HepG2 (cell line): ENCODE measurements around the gene GGA2. TPM values are rescaled to one million over a fixed set of nuclear protein-coding genes. Genes with fewer than 3 reads are reported as not detected.

Source experiments
- ATAC-seq: fragments of 200-7000 bp; cut with Tn5 transposase; 3 replicates; pipeline ENCODE4 v1.9.1; 2020; ENCODE audit warnings: mild to moderate bottlenecking, moderate library complexity
- BruUV-seq: library from RNA; stranded (reverse); fragments of 400-500 nt; replicated peaks from 2 replicates; lab custom pipeline; 2021; lab: Mats Ljungman, UMichigan
- CTCF ChIA-PET: fragments of 300-600 bp; formaldehyde crosslinking; extraction: SDS; loops from one replicate; lab custom pipeline; 2021; ENCODE audit warnings: low total read pairs, inconsistent platforms, low intra/inter-chr PET ratio; lab: Yijun Ruan, JAX
- POLR2A ChIA-PET: fragments of 350-600 bp; sonication (Branson Sonifier 250); formaldehyde crosslinking; loops from one replicate; lab custom pipeline; 2020; ENCODE audit warnings: antibody characterized with exemption, inconsistent platforms; lab: Yijun Ruan, JAX
- DNase-seq: peaks from one replicate; pipeline ENCODE4 v3.0.0-alpha.2; 2015; ENCODE audit warnings: low spot score
- FAIRE-seq: peaks from 3 replicates; lab custom pipeline; 2011; peaks lifted over from hg19 to GRCh38; lab: Jason Lieb, UNC
- H2AFZ ChIP-seq: one replicate; pipeline ENCODE4 v1.6.1; 2011; ENCODE audit warnings: low read length, inconsistent platforms
- H3K27ac ChIP-seq: fragments of 300-600 bp; 3 replicates; pipeline ENCODE4 v1.8.0; 2011; ENCODE audit warnings: mixed run types, mild to moderate bottlenecking, mixed read lengths, low read length, inconsistent platforms; ENCODE audit not compliant: insufficient read depth; ENCODE audit errors: extremely low read length
- H3K27me3 ChIP-seq, 2 experiments: fragments of 200-600 bp in 1 of 2; 2 replicates in 1 of 2; 3 replicates in 1 of 2; pipeline versions ENCODE4 v1.6.0 to v1.8.0; 2011; ENCODE audit warnings: low read length in 2 of 2, mild to moderate bottlenecking in 2 of 2, moderate library complexity in 2 of 2, inconsistent platforms in 1 of 2; ENCODE audit not compliant: insufficient read depth in 2 of 2, control insufficient read depth in 1 of 2
- H3K36me3 ChIP-seq, 2 experiments: fragments of 200-600 bp in 1 of 2; replicated peaks in 1 of 2; 2 replicates in 1 of 2; 3 replicates in 1 of 2; pipeline versions ENCODE4 v1.5.1 to v1.8.0; 2011; ENCODE audit warnings: low read length in 2 of 2, inconsistent platforms in 1 of 2; ENCODE audit not compliant: insufficient read depth in 2 of 2, control insufficient read depth in 1 of 2
- H3K4me1 ChIP-seq: 2 replicates; pipeline ENCODE4 v1.5.1; 2012; ENCODE audit warnings: low read length, inconsistent platforms; ENCODE audit not compliant: insufficient read depth
- H3K4me2 ChIP-seq: 2 replicates; pipeline ENCODE4 v1.6.0; 2011; ENCODE audit warnings: low read depth, low read length, inconsistent platforms
- H3K4me3 ChIP-seq, 3 experiments: fragments of 200-600 bp in 1 of 3; sonication (generic), shearing (Covaris generic) in 1 of 3; replicated peaks in 1 of 3; 2 replicates each; pipeline ENCODE4 v1.5.1; 2011 to 2016; ENCODE audit warnings: low read length in 3 of 3, inconsistent platforms in 2 of 3, low read depth in 2 of 3, mild to moderate bottlenecking in 2 of 3, control low read depth in 1 of 3, mixed read lengths in 1 of 3; ENCODE audit not compliant: insufficient read depth in 1 of 3
- H3K79me2 ChIP-seq: one replicate; pipeline ENCODE4 v1.6.1; 2011; ENCODE audit warnings: low read length, inconsistent platforms; ENCODE audit not compliant: insufficient read depth
- H3K9ac ChIP-seq: 2 replicates; pipeline ENCODE4 v1.6.0; 2011; ENCODE audit warnings: mild to moderate bottlenecking, low read depth, low read length, inconsistent platforms; ENCODE audit not compliant: insufficient read depth
- H3K9me3 ChIP-seq: 2 replicates; pipeline ENCODE4 v1.5.1; 2012; ENCODE audit warnings: mild to moderate bottlenecking, low read length
- H4K20me1 ChIP-seq: 2 replicates; pipeline ENCODE4 v1.6.0; 2011; ENCODE audit warnings: inconsistent platforms, mild to moderate bottlenecking, low read length, moderate library complexity; ENCODE audit not compliant: insufficient read depth
- EZH2 ChIP-seq: conservative IDR thresholded peaks from 2 replicates; pipeline ENCODE4 v1.6.1; 2012; ENCODE audit warnings: mild to moderate bottlenecking, low read depth, low read length, moderate library complexity
- GATAD2A ChIP-seq: IDR thresholded peaks from 2 replicates; pipeline ENCODE4 v1.6.1; 2016
- KDM4B ChIP-seq: sonication (generic); formaldehyde crosslinking; IDR thresholded peaks from 2 replicates; pipeline ENCODE4 v1.4.0; 2020; ENCODE audit warnings: missing genetic modification reagents
- YEATS2 ChIP-seq: sonication (generic); formaldehyde crosslinking; IDR thresholded peaks from 2 replicates; pipeline ENCODE4 v1.4.0; 2020; ENCODE audit warnings: missing genetic modification reagents, borderline replicate concordance
- ZNF34 ChIP-seq: sonication (generic); formaldehyde crosslinking; IDR thresholded peaks from 2 replicates; pipeline ENCODE4 v1.4.0; 2020; ENCODE audit warnings: mild to moderate bottlenecking, missing genetic modification reagents, borderline replicate concordance
- WGBS: methylation state at CpG from one replicate; pipeline ENCODE4 v1.1.6; 2017; ENCODE audit warnings: low lambda C conversion rate; 5-methylcytosine and 5-hydroxymethylcytosine counted together
- in situ Hi-C: cut with HindIII; loops from 2 replicates; pipeline ENCODE4 v1.10.0; 2017; ENCODE audit warnings: low pct_unique_long_range_greater_than_20kb; ENCODE audit not compliant: extremely low pct_ligation_motif_present
- intact Hi-C: fragments of 100-400 bp; cut with micrococcal nuclease; formaldehyde crosslinking; loops from one replicate; pipeline ENCODE4 v1.10.0; 2022; ENCODE audit not compliant: unreplicated experiment
- polyA plus RNA-seq, 8 experiments: library from polyadenylated mRNA; depleted of rRNA in 3 of 8; stranded (reverse) in 7 of 8; unstranded in 1 of 8; fragments of >200 nt; fragmentation: Illumina TruSeq in 4 of 8; extraction: Trizol in 4 of 8; gene quantifications; 2 replicates each; pipeline versions ENCODE4 v1.2.1 to v1.2.3, GENCODE V29; 2011 to 2016; ENCODE audit warnings: low read depth in 4 of 8, missing spikeins in 1 of 8, mixed read lengths in 1 of 8; ENCODE audit not compliant: insufficient read depth in 1 of 8
- total RNA-seq, 5 experiments: library from RNA; depleted of rRNA; stranded (reverse); fragments of >200 nt; fragmentation: Illumina TruSeq; extraction: Trizol; gene quantifications; 2 replicates each; pipeline ENCODE4 v1.2.3, GENCODE V29; 2016; ENCODE audit warnings: low read depth in 1 of 5
- TF ChIP-seq, protein P1 (sequence below): sonication (generic); formaldehyde crosslinking; conservative IDR thresholded peaks from 2 replicates; pipeline ENCODE4 v1.4.0; 2020; ENCODE audit warnings: missing genetic modification reagents
- TF ChIP-seq, protein P2 (sequence below): sonication (generic); formaldehyde crosslinking; IDR thresholded peaks from 2 replicates; pipeline ENCODE4 v1.5.1; 2020; ENCODE audit warnings: mild to moderate bottlenecking, moderate library complexity, missing genetic modification reagents
- TF ChIP-seq, protein P3 (sequence below): sonication (generic); formaldehyde crosslinking; IDR thresholded peaks from 2 replicates; pipeline ENCODE4 v1.9.0; 2022; ENCODE audit warnings: low read depth, missing genetic modification reagents
- TF ChIP-seq, protein P4 (sequence below): sonication (generic); formaldehyde crosslinking; IDR thresholded peaks from 2 replicates; pipeline ENCODE4 v1.4.0; 2020; ENCODE audit warnings: missing genetic modification reagents
- TF ChIP-seq, protein P5 (sequence below): sonication (generic); formaldehyde crosslinking; IDR thresholded peaks from 2 replicates; pipeline ENCODE4 v1.8.0; 2022; ENCODE audit warnings: missing genetic modification reagents, mild to moderate bottlenecking, moderate library complexity, borderline replicate concordance
- TF ChIP-seq, protein P6 (sequence below): sonication (generic); formaldehyde crosslinking; IDR thresholded peaks from 2 replicates; pipeline ENCODE4 v1.4.0; 2020; ENCODE audit warnings: missing genetic modification reagents, low read depth, mild to moderate bottlenecking, borderline replicate concordance

Gene GGA2
- total and polyA plus RNA-seq, 2 of the 13 experiments (the other 11 are each of a cell fraction or from before 2014, with no cell fraction given) = 51.5 to 69.8 TPM

DNA sequence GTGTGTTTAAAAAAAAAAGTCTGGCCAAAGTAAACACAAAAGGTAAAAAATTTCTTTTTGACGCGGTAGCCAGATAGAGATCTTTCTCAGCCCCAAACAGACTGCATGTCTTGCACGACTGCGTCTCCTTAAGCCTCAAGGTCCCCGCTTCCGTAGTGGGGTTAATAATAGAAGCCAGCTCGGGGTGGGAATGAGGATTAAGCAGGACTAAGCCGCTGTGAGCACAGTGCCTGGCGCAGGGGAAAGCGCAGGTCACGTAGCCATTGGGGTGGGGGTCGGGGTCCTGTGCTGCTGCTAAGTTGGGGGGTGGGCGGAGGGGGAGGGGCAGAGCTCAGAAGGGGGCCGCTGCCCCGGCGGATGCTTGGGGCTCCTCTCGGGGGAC, 521 bp downstream of the GGA2 start (continued):
- TF ChIP-seq KDM4B (CRISPR knock-in tag) = 0 out of 2 replicates have a peak, but pooled peaks have one; percentile 24
- TF ChIP-seq GATAD2A (CRISPR knock-in tag) = no peak
- TF ChIP-seq, protein P1, sequence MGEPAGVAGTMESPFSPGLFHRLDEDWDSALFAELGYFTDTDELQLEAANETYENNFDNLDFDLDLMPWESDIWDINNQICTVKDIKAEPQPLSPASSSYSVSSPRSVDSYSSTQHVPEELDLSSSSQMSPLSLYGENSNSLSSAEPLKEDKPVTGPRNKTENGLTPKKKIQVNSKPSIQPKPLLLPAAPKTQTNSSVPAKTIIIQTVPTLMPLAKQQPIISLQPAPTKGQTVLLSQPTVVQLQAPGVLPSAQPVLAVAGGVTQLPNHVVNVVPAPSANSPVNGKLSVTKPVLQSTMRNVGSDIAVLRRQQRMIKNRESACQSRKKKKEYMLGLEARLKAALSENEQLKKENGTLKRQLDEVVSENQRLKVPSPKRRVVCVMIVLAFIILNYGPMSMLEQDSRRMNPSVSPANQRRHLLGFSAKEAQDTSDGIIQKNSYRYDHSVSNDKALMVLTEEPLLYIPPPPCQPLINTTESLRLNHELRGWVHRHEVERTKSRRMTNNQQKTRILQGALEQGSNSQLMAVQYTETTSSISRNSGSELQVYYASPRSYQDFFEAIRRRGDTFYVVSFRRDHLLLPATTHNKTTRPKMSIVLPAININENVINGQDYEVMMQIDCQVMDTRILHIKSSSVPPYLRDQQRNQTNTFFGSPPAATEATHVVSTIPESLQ (CRISPR knock-in tag) = no peak
- TF ChIP-seq ZNF34 (CRISPR knock-in tag) = 0 out of 2 replicates have a peak, but pooled peaks have one; percentile 11
- no peak for TF ChIP-seq EZH2
- TF ChIP-seq, all 625 proteins: peak for 10

DNA sequence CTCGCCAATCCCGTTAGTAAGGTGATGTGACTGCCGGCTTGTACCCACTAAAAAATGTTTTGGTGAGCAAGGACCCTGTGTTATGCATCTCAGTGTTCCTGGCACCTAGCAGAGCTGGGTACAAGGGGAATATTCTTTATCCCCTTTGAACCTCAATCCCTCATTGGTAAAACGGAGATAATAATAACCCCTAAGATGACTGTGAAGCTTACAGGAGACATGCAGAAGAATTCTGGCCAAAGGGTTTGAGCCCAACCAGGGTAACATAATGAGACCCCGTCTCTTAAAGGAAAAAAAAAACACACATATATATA, 896 bp downstream of the GGA2 start:
- no peak for DNase-seq
- Histone ChIP-seq H2AFZ (no peak overlapping the region), H3K36me3 (0 out of 5 replicates have a peak, but pooled peaks cover 0 to 17% of the 10 kb centered on the region in 2 experiments), H3K9me3 (no peaks in the 10 kb centered on the region), H3K9ac (peak overlapping the region; percentile 96), H3K27ac (peak overlapping the region; percentile 74), H3K27me3 (no peaks in the 10 kb centered on the region; a peak in 1 of 5 replicates), H3K4me1 (peaks cover 81% of the 10 kb centered on the region), H3K4me2 (peak overlapping the region; percentile 98), H3K79me2 (peaks cover 57% of the 10 kb centered on the region), H4K20me1 (peaks cover 46% of the 10 kb centered on the region), H3K4me3 (peak overlapping the region; percentile 75 to 92 (median 91))
- under 1% methylated on average over 5 of the region's 5 CpGs for WGBS
- FAIRE-seq = no peak
- intact Hi-C loops (loop anchor here (2.0 kb wide), 1 partner anchor 31 kb away; no protein-coding TSS in a partner anchor), in situ Hi-C loops (no loop called here)
- POLR2A ChIA-PET = interaction anchor here (0.8 to 2.8 kb wide), 7 partner anchors 10 to 135 kb away, joined by 3 to 24 read pairs (median 5); partner anchors contain the start of genes EARS2 and UBFD1
- TSS peak; percentile 59 for BruUV-seq
- ATAC-seq = no peak; the same call in 1 of the 3 replicates
- CTCF ChIA-PET = no interaction called here
- TF ChIP-seq, protein P2, sequence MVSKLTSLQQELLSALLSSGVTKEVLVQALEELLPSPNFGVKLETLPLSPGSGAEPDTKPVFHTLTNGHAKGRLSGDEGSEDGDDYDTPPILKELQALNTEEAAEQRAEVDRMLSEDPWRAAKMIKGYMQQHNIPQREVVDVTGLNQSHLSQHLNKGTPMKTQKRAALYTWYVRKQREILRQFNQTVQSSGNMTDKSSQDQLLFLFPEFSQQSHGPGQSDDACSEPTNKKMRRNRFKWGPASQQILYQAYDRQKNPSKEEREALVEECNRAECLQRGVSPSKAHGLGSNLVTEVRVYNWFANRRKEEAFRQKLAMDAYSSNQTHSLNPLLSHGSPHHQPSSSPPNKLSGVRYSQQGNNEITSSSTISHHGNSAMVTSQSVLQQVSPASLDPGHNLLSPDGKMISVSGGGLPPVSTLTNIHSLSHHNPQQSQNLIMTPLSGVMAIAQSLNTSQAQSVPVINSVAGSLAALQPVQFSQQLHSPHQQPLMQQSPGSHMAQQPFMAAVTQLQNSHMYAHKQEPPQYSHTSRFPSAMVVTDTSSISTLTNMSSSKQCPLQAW (CRISPR knock-in tag) = 0 out of 2 replicates have a peak, but pooled peaks have one; percentile 27
- TF ChIP-seq, protein P3, sequence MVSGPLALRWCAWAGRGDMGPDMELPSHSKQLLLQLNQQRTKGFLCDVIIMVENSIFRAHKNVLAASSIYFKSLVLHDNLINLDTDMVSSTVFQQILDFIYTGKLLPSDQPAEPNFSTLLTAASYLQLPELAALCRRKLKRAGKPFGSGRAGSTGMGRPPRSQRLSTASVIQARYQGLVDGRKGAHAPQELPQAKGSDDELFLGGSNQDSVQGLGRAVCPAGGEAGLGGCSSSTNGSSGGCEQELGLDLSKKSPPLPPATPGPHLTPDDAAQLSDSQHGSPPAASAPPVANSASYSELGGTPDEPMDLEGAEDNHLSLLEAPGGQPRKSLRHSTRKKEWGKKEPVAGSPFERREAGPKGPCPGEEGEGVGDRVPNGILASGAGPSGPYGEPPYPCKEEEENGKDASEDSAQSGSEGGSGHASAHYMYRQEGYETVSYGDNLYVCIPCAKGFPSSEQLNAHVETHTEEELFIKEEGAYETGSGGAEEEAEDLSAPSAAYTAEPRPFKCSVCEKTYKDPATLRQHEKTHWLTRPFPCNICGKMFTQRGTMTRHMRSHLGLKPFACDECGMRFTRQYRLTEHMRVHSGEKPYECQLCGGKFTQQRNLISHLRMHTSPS (CRISPR knock-in tag) = no peak
- TF ChIP-seq, protein P4, sequence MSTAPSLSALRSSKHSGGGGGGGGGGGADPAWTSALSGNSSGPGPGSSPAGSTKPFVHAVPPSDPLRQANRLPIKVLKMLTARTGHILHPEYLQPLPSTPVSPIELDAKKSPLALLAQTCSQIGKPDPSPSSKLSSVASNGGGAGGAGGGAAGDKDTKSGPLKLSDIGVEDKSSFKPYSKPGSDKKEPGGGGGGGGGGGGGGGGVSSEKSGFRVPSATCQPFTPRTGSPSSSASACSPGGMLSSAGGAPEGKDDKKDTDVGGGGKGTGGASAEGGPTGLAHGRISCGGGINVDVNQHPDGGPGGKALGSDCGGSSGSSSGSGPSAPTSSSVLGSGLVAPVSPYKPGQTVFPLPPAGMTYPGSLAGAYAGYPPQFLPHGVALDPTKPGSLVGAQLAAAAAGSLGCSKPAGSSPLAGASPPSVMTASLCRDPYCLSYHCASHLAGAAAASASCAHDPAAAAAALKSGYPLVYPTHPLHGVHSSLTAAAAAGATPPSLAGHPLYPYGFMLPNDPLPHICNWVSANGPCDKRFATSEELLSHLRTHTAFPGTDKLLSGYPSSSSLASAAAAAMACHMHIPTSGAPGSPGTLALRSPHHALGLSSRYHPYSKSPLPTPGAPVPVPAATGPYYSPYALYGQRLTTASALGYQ (CRISPR knock-in tag) = no peak
- TF ChIP-seq, protein P5, sequence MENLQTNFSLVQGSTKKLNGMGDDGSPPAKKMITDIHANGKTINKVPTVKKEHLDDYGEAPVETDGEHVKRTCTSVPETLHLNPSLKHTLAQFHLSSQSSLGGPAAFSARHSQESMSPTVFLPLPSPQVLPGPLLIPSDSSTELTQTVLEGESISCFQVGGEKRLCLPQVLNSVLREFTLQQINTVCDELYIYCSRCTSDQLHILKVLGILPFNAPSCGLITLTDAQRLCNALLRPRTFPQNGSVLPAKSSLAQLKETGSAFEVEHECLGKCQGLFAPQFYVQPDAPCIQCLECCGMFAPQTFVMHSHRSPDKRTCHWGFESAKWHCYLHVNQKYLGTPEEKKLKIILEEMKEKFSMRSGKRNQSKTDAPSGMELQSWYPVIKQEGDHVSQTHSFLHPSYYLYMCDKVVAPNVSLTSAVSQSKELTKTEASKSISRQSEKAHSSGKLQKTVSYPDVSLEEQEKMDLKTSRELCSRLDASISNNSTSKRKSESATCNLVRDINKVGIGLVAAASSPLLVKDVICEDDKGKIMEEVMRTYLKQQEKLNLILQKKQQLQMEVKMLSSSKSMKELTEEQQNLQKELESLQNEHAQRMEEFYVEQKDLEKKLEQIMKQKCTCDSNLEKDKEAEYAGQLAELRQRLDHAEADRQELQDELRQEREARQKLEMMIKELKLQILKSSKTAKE (CRISPR knock-in tag) = no peak
- TF ChIP-seq YEATS2 = peak; percentile 28; the same call in 1 of the 2 replicates
- TF ChIP-seq, protein P6, sequence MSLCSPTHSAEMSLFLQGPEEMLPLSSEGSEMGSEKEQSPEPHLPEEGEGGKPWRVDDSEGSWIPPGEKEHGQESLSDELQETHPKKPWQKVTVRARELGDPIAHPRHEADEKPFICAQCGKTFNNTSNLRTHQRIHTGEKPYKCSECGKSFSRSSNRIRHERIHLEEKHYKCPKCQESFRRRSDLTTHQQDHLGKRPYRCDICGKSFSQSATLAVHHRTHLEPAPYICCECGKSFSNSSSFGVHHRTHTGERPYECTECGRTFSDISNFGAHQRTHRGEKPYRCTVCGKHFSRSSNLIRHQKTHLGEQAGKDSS (CRISPR knock-in tag) = no peak
